Loucy (cell line): ENCODE results near the gene CR1.
"Not testable (repeated sequence)": the region's sequence is repeated elsewhere in the genome, so short reads cannot be mapped to it uniquely, and the experiment has no call there.

Experiments
- EZH2phosphoT487 ChIP-seq: fragments of 200-600 bp; IDR thresholded peaks from 2 replicates; pipeline ENCODE4 v1.6.1; 2018; ENCODE audit warnings: antibody characterized with exemption, mild to moderate bottlenecking, moderate library complexity, borderline replicate concordance
- TF ChIP-seq, protein P1 (sequence below): fragments of 200-600 bp; sonication (generic); conservative IDR thresholded peaks from 2 replicates; pipeline ENCODE4 v1.5.1; 2014; ENCODE audit warnings: mild to moderate bottlenecking, antibody characterized with exemption, low read length

DNA sequence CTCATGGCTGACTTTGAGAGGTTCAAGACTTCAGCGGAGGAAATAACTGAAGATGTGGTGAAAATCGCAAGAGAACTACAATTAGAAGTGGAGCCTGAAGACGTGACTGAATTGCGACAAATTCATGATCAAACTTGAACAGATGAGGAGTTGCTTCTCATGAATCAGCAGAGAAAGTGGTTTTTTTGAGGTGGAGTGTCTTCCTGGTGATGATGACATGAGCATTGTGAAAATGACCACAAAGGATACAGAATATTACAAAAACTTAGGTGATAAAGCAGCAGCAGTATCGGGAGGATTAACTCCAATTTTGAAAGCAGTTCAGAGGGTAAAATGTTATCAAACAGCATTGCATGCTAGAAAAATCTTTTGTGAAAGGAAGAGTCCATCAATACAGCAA, 58.9 kb downstream of the CR1 start:
- TF ChIP-seq, protein P1, sequence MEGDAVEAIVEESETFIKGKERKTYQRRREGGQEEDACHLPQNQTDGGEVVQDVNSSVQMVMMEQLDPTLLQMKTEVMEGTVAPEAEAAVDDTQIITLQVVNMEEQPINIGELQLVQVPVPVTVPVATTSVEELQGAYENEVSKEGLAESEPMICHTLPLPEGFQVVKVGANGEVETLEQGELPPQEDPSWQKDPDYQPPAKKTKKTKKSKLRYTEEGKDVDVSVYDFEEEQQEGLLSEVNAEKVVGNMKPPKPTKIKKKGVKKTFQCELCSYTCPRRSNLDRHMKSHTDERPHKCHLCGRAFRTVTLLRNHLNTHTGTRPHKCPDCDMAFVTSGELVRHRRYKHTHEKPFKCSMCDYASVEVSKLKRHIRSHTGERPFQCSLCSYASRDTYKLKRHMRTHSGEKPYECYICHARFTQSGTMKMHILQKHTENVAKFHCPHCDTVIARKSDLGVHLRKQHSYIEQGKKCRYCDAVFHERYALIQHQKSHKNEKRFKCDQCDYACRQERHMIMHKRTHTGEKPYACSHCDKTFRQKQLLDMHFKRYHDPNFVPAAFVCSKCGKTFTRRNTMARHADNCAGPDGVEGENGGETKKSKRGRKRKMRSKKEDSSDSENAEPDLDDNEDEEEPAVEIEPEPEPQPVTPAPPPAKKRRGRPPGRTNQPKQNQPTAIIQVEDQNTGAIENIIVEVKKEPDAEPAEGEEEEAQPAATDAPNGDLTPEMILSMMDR: not testable (repeated sequence)
- not testable (repeated sequence) for TF ChIP-seq EZH2phosphoT487
